ENCODE results near the gene BTRC.

DNA sequence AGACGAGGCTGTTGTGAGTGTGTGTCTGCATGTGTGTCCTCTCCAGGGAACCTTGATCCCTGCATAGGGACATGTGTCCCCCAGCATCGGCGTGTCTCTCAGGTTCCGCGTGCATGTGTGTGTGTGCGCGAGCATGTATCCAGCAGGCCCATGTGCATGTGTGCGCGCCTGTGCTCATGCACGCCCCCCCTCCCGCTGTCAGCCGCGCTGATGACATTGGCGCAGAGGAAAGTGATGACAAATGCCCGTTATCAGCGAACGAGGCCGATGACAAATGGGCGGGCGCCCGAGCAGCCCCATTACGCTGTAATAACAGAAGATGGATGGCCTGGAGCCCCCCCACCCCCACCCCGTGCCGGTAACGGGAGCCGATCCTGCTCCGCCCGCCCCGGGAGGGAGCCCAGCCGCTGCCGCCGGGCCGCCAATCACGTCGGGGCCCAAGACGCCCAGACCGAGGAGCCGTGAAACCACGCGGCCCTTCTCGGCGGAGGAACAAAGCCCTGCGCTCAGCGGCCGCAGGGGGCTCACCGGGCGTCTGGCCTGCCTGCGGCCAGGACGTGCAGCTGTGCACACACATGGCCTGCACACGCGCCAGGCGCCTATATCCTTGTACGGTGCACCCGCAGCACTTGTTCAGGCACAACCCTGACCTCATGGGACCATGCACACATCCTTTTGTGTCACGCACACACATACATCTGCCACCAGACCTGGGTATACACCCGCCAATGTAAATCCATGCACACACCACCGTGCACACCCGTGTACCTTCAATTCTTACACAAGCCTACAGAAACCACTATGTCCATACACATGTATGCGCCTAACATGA lies 212.6 kb downstream of the BTRC start:
- TF ChIP-seq PATZ1 (CRISPR knock-in tag; IDR thresholded peaks at IDR 0.05; ENCODE audit: borderline replicate concordance) = no peak
- TF ChIP-seq CSDC2 (CRISPR knock-in tag; IDR thresholded peaks at IDR 0.05) = no peak
- TF ChIP-seq ARNTL (CRISPR knock-in tag; IDR thresholded peaks at IDR 0.05; ENCODE audit: borderline replicate concordance, low read depth) = no peak
- TF ChIP-seq ZNF8 (CRISPR knock-in tag; IDR thresholded peaks at IDR 0.05) = no peak
- TF ChIP-seq ZNF565 (CRISPR knock-in tag; conservative IDR thresholded peaks at IDR 0.05; ENCODE audit: low read depth) = no peak
- TF ChIP-seq CSRNP3 (CRISPR knock-in tag; IDR thresholded peaks at IDR 0.05) = no peak
- no peak for TF ChIP-seq TOX (CRISPR knock-in tag; IDR thresholded peaks at IDR 0.05; ENCODE audit: borderline replicate concordance)
- TF ChIP-seq OSR1 (CRISPR knock-in tag; IDR thresholded peaks at IDR 0.05) = no peak
- no peak for TF ChIP-seq CREB5 (CRISPR knock-in tag; IDR thresholded peaks at IDR 0.05; ENCODE audit: low read depth)
- no peak for TF ChIP-seq ZC3H10 (CRISPR knock-in tag; IDR thresholded peaks at IDR 0.05)
- no peak for TF ChIP-seq ZFP30 (CRISPR knock-in tag; IDR thresholded peaks at IDR 0.05)
- no peak for TF ChIP-seq GLIS3 (CRISPR knock-in tag; IDR thresholded peaks at IDR 0.05)
- TF ChIP-seq ZFP3 (CRISPR knock-in tag; IDR thresholded peaks at IDR 0.05) = no peak
